IMR-90 (cell line): ENCODE data around the gene RNF186.
"Not testable (repeated sequence)": the region's sequence is repeated elsewhere in the genome, so short reads cannot be mapped to it uniquely, and the experiment has no call there.

ENCODE experiments used
- BHLHE40 ChIP-seq: fragments of 150-350 bp; IDR thresholded peaks from 2 replicates; pipeline ENCODE4 v1.6.1; 2016; ENCODE audit warnings: mild to moderate bottlenecking, low read depth, low read length
- CEBPB ChIP-seq: IDR thresholded peaks from 2 replicates; pipeline ENCODE4 v1.6.1; 2012; ENCODE audit warnings: low read depth, low read length, improper control_type of control experiment
- CTCF ChIP-seq: conservative IDR thresholded peaks from 2 replicates; pipeline ENCODE4 v1.5.1; 2012; ENCODE audit warnings: mild to moderate bottlenecking, low read depth, low read length, improper control_type of control experiment
- ELK1 ChIP-seq: fragments of 150-350 bp; IDR thresholded peaks from 2 replicates; pipeline ENCODE4 v1.6.1; 2016; ENCODE audit warnings: low read depth, mild to moderate bottlenecking, low read length, moderate library complexity, borderline replicate concordance
- MXI1 ChIP-seq: IDR thresholded peaks from 2 replicates; pipeline ENCODE4 v1.6.1; 2012; ENCODE audit warnings: low read depth, mild to moderate bottlenecking, low read length, moderate library complexity, borderline replicate concordance
- NFE2L2 ChIP-seq: fragments of 150-350 bp; IDR thresholded peaks from 2 replicates; pipeline ENCODE4 v1.6.1; 2016; ENCODE audit warnings: low read depth, mild to moderate bottlenecking, low read length
- POLR2A ChIP-seq: IDR thresholded peaks from 2 replicates; pipeline ENCODE4 v1.6.1; 2012; ENCODE audit warnings: mild to moderate bottlenecking, low read depth, low read length
- RAD21 ChIP-seq: IDR thresholded peaks from 2 replicates; pipeline ENCODE4 v1.6.1; 2012; ENCODE audit warnings: low read length, improper control_type of control experiment
- RCOR1 ChIP-seq: IDR thresholded peaks from 2 replicates; pipeline ENCODE4 v1.6.1; 2012; ENCODE audit warnings: mild to moderate bottlenecking, low read length, improper control_type of control experiment; ENCODE audit not compliant: insufficient replicate concordance
- SMC3 ChIP-seq: fragments of 150-350 bp; IDR thresholded peaks from 2 replicates; pipeline ENCODE4 v1.6.1; 2016; ENCODE audit warnings: low read depth, mild to moderate bottlenecking, antibody characterized with exemption, low read length, moderate library complexity
- USF2 ChIP-seq: fragments of 150-350 bp; IDR thresholded peaks from 2 replicates; pipeline ENCODE4 v1.6.1; 2017; ENCODE audit warnings: mild to moderate bottlenecking, antibody characterized with exemption, low read length, low read depth

- not testable (repeated sequence) for TF ChIP-seq CTCF, RAD21, MXI1, POLR2A, USF2, BHLHE40, NFE2L2, CEBPB, SMC3, ELK1, RCOR1
Measured at GRCh38 chr1:19816737-19817086, 1.6 kb upstream of the RNF186 start.
